ENCODE results near the gene FMNL3.

DNA sequence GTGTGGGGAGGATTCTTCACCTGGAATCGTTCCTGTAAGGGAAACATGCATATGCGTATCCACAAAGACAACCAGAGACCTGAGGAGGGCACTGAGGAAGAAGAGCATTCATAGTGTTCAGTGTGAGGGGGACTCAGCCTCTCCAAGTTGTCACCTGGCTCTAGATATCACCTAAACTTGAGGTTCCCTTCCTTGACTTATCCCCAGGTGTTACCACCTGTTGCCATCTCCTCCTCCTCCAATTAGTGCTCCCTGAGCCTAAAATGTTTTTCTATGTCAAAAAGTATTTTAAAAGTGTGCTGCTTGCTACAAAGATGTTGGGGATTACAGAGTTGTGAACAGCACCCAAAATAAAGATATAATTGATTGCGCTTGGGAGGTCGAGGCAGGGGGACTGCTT is 41.0 kb downstream of the FMNL3 start:
- TF ChIP-seq, protein P1, sequence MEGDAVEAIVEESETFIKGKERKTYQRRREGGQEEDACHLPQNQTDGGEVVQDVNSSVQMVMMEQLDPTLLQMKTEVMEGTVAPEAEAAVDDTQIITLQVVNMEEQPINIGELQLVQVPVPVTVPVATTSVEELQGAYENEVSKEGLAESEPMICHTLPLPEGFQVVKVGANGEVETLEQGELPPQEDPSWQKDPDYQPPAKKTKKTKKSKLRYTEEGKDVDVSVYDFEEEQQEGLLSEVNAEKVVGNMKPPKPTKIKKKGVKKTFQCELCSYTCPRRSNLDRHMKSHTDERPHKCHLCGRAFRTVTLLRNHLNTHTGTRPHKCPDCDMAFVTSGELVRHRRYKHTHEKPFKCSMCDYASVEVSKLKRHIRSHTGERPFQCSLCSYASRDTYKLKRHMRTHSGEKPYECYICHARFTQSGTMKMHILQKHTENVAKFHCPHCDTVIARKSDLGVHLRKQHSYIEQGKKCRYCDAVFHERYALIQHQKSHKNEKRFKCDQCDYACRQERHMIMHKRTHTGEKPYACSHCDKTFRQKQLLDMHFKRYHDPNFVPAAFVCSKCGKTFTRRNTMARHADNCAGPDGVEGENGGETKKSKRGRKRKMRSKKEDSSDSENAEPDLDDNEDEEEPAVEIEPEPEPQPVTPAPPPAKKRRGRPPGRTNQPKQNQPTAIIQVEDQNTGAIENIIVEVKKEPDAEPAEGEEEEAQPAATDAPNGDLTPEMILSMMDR (conservative IDR thresholded peaks at IDR 0.05): no peak
- TF ChIP-seq EZH2 (IDR thresholded peaks at IDR 0.05; ENCODE audit: low read depth): no peak
